GM21423 (cell line): ENCODE results near the gene USP28.
A peak's percentile ranks its signal among the peaks of the same experiment; 100 is the strongest.

Experiments used
- ATAC-seq: cut with Tn5 transposase; IDR thresholded peaks from one replicate; pipeline ENCODE4 v1.9.1; 2021; ENCODE audit warnings: mild to moderate bottlenecking, moderate library complexity; ENCODE audit not compliant: unreplicated experiment

USP28 gene

GRCh38 chr11:113876798-113877669, 1.7 kb upstream of the USP28 start:
- ATAC-seq: no peak

GRCh38 chr11:113876074-113876797, 864 bp upstream of the USP28 start:
- ATAC-seq: no peak

GRCh38 chr11:113874581-113875233, 665 bp downstream of the USP28 start:
- ATAC-seq: peak; percentile 33

- ATAC-seq: no peak
These were observed 1.3 kb downstream of the USP28 start for GRCh38 chr11:113874096-113874495.

GRCh38 chr11:113873236-113873626, 2.1 kb downstream of the USP28 start:
- no peak for ATAC-seq

- ATAC-seq: no peak
These were observed 4.0 kb downstream of the USP28 start for GRCh38 chr11:113871336-113871735.

- ATAC-seq: no peak
These were observed 7.4 kb downstream of the USP28 start for GRCh38 chr11:113867843-113868503.

GRCh38 chr11:113865873-113866272, 9.5 kb downstream of the USP28 start:
- no peak for ATAC-seq

GRCh38 chr11:113864410-113864809, 11.0 kb downstream of the USP28 start:
- no peak for ATAC-seq

GRCh38 chr11:113862435-113862834, 12.9 kb downstream of the USP28 start:
- no peak for ATAC-seq

GRCh38 chr11:113859665-113860064, 15.7 kb downstream of the USP28 start:
- ATAC-seq: no peak

- ATAC-seq: no peak
These were observed 18.2 kb downstream of the USP28 start for GRCh38 chr11:113856966-113857759.

GRCh38 chr11:113855803-113856202, 19.6 kb downstream of the USP28 start:
- ATAC-seq: no peak

- ATAC-seq: no peak
These were observed 25.2 kb downstream of the USP28 start for GRCh38 chr11:113850188-113850587.

- no peak for ATAC-seq
These were observed 25.7 kb downstream of the USP28 start for GRCh38 chr11:113849713-113850112.

GRCh38 chr11:113847580-113847979, 27.8 kb downstream of the USP28 start:
- no peak for ATAC-seq

GRCh38 chr11:113847111-113847510, 28.3 kb downstream of the USP28 start:
- ATAC-seq: no peak

- ATAC-seq: no peak
These were observed 33.7 kb downstream of the USP28 start for GRCh38 chr11:113841691-113842090.

- ATAC-seq: peak; percentile 49
These were observed 34.3 kb downstream of the USP28 start for GRCh38 chr11:113840932-113841664.

- ATAC-seq: peak; percentile 87
These were observed 35.5 kb downstream of the USP28 start for GRCh38 chr11:113839842-113840241.
